NCI-H1436 (cell line): Measurements from ENCODE around the gene CHAF1A.
A peak's percentile ranks its signal among the peaks of the same experiment; 100 is the strongest.

ENCODE experiments used
- DNase-seq: peaks from one replicate; lab custom pipeline; 2025; lab: John Stamatoyannopoulos, UW

The CHAF1A gene

DNA sequence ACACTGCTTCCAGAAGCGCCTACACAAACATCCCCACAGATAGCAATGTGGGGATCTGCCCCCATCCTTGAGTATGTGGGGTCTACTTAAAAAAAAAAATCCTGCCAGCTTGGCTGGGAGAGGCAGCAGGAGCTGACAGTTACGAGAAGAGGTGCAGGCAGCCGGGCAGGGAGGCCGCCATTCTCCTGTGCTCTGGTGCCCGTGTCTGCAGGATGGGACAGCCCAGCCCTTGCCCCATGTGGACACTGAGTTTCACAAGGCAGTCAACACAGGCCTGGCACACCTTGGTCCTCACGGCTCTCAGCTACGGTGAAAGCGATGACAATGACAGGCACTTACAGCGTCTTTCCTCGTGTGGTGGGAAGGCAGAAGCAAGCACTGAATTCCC, 35.1 kb upstream of the CHAF1A start:
- DNase-seq = no peak

DNA sequence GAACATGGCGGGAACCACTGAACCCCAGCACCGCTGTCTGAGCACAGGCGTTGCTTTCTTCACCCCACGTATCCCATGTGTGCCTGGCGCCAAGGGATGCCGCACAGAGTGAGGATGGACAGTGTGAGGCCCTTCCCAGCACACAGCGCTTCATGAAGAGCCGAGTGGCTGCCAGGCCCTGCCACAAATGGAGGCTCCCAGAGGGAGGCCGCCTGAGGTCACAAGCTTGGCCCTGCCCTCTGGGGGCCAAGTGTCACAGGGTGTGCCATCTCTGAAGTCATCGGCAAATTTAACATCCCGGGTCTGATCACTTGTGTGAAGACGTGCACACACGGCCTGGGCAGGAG, 34.7 kb upstream of the CHAF1A start:
- no peak for DNase-seq

DNA sequence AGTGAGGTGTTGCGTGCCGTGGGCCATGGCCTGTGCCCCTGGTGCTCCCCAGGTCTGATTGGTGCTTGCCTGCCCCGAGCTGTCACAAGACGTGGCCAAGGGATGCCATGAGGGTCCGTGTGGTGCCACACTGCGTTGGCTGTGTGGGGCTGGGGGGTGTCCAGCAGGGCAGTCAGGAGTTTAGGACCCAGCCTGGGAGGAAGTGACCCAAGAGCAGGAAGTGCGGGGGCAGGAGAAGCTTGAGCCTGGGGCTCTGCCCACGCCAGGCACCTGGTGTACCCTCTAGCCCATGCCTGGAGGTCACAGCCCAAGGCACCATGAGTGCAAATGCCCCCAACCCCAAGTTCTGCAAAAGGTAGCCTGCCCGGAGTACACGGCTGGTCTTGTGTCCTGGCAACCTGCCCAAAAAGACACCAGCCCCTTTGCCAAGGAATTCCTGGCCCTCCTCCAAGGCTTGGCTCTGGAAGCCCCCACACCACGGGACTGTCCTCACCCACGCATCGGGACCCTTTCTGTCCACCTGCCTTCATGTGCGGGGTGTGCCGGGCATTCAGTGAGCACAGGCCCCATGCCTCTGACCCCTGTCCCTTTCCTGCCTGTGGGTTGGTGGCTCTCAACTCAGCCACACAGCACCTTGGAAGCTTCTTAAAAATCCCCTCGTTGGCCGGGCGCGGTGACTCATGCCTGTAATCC, 34.2 kb upstream of the CHAF1A start:
- no peak for DNase-seq

DNA sequence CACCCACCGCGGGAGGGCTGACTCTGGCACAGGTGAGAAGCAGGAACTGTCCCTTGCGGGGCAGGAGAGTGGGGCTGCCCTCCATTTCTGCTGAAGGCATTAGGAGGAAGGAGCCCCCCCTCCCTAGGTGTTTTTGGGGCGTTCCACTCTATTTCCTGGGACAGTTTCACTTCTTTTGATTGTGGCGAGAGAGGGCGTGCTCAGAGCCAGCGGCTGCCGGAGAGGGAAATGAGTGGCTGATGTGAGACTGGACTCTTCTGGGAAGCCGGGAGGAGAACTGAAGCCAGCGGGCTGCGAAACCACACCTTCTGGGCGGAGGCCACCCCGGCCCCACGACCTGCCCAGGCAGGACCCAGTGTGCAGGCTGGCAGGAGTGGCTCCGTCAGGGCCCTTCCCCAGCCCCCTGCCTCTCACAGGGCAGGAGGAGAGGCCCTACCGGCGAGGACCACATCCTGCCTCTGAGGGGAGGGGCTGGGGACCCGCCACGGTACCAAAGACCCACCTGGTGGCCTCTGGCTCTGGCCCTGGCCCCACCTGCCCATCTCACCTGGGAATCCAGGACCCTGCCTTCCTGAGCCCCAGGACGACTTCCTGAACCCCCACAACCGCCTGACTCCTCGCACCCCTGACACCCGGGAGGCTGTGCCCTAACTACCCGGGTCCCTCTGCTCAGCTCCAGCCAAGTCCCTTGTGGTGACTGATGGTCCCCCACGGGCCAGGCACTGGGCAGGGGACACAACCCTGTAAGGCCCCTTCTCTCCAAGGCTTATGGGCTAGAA, 33.1 kb upstream of the CHAF1A start:
- DNase-seq = no peak

DNA sequence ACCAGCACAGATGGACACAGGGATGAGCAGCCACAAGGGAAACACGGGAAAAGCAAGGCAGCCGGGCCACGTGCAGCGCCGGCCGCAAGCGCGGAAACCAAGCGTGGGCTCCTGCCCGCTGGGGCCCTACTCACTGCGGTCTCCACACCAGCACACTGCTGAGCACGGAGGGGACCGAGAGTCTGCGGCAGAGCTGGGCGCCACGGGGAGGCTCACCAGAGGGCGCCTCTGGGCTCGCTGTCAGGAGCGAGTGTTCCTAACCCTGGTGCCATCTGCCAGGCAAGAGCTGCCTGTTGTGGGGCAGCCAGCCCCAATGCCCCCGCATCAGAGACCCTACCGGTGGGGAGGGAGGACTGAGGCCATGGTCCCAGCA, 32.6 kb upstream of the CHAF1A start:
- no peak for DNase-seq

DNA sequence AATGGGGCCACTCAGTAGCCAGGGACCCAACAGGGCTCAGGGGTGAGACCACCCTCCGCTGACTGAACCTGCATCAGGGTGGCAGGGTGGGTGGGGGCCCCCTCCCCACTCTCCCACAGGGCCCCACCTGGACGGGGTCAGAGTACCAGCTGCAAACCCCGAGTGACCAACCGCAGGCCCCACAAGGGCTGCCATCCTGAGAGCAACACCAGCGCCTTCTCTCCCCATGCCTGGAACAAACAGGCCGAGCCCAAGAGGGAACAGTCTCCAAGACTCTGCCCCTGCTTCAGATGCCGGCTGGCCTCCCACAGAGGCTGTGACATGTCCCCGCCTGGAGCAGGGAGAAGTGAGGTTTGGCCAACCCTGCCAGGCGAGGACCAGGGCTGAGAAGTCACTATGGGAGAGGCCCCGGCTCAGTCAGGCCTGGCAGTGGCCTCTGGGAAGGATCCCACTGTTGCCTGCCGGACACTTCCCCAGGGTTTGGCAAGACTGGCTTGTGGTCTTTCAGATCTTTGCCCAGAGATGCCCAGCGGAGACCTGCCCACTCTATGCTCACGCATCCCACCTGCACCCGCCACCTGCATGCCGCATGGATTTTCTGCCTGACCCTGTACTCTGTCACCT, 31.9 kb upstream of the CHAF1A start:
- DNase-seq = no peak

DNA sequence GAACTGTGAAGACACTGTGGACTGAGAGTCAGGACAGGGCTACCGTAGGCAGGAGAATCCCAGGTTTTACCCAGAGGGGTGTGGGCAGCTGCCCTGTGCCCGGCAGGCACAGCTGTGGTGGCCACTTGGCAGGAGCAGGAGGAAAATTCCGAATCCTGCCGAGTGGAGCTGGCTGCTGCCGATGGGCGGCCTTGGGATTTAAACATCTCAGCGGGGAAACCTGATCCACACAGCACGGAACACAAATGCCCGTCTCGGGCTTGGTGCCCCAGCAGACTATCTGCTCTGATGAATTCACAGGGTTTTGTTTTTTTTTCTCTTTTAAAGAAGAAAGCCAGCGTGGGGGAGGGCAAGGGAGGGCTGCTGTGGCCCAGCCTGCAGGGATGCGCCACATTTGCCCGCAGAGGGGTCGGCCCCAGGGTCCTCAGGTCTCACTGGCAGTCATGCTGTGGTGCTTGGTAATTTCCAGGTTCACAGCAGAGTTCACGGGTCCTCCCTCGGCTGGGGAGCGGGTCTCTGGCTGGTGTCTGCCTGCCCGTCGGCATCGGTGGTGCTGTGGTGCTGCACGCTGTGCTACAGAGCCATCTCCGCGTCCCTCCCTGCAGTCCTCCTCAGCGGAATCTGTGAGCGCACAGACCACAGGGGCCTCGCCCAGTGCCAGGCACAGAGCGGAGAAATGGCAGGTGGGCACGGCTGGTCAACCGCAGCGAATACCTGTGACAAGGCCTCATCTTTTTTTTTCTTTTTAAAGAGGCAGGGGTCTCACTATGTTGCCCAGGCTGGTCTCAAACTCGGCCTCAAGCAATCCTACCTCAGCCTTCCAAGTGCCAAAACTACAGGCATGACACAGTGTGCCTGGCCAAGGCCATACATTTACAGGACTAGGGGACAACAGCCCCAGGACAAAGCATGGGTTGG, 30.9 kb upstream of the CHAF1A start:
- DNase-seq = no peak

DNA sequence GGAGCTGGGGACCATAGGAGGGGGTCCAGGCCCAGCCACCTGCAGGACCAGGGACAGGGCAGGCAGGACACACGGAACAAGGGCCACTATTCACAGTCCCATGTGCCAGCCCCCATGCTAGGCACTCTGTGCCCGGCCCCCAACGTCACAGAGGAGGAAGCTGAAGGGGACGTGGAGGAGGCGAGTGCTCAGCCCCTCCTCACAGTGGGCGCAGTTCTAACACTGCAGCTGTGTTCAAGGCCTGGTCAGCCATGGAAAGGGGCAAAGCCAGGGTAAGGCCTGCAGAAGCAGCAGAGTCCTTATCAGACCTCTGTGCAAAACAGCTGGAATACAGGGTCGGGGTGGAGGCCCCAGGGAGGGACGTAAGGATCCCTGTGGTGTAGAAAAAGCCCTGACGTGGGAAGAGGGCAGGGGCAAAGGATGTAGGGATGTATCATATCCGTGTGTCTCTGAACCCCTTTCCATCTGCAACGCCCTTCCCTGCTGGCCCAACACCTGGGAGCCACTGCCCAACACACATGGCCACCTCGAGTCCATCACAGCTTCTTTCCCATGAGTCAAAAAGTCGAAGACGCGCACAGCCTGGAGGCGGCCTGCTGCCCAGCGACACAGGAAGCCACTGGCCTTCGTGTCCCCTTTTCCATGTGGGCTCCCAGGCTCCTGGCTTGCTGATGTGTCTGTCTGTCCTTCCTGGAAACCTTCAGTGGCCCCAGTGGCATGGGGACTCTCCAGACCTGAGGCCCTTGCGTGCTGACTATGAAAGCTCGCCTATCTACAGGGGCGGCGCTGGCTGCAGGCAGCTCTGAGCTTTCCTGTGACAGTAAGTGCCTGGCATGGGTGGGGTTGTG, 30.1 kb upstream of the CHAF1A start:
- DNase-seq = no peak

DNA sequence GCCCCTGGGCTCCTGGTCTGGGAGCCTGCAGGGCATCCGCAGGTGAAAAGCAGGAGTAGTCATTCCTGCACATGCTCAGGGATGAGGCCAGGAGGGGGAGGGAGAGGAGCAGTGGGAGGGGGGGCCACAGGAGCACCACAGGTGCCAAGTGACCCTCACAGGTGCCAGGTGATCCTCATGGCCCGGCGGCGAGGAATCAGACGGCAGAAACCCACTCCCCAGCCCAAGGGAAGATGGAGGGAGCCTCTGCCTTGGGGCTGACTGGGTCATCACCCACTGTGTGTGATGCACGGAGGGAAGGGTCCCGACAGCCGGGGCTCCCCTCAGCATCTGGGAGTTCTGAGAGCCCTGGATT, 29.4 kb upstream of the CHAF1A start:
- DNase-seq = no peak

DNA sequence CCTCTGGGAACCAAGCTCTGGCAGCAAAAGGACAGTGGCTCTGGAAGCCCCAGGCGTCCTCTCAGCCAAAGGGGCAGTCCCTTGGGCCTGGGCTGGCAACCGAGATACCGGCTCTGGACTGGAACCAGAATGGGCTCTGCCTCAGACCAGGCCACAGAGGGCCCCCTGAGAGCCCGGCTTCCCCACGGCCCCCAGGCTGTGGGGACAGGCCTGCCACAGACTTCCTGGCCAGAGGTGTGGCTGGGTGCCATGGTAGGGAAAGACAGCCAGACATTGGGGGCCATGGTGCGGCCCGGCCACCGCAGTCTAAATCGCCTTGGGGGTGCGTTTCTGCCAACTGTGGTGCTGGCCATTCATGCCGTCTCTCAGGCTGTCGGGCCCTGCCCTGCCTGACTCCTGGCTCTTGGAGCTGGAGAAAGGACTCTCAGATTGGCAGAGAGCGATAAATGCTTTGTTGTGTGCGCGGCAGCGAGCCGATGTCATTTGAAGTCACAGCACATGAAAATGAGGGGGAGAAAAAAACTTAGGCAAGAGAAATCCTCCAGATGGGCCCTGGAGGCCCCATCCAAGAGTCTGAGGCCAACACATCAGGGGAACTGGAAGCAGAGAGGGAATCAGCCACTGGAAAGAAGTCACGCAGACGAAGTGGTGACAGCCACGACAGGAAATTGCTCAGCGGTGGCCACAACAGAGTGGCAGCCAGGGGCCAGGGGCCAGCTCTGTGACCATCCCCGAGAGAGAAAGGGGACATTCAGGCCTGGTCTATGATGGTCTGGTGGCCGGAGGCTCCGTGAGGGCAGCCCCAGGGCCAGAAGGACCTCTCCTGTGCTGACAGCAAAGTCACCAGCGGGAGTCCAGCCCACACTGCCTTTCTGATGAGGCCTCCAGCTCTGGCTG, 28.6 kb upstream of the CHAF1A start:
- DNase-seq = no peak

DNA sequence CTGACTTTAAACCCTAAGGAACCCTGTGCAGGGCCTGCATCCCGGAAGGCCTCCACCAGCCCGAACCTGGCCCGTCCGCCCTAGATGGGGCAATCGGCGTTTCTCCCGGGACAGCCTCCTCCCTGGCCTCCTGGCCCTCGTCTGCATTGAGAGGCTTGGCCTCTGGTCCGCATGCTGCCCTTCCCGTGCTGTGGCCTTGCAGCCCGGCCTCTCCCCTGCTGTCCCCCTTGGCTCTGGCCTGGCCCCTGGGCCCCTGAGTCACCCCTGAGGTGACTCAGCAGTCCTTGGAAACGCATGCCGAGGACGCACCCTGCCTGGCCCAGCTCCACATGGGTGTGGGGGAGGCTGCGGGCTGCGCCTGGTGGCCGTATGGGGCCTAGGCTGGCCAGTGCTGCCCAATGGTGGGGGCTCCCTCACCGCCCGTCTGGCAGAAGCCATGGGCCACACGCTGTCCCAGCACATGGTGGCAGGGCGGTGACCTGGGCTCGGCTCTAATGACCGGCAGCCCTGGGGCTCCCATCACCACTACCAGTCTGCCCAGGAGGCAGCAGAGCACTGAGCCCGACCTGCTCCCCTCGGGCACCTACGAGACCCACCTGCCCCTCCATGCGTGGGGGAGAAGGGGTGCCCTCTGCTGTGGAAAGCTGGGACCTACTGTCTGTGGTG, 27.8 kb upstream of the CHAF1A start:
- DNase-seq = no peak

DNA sequence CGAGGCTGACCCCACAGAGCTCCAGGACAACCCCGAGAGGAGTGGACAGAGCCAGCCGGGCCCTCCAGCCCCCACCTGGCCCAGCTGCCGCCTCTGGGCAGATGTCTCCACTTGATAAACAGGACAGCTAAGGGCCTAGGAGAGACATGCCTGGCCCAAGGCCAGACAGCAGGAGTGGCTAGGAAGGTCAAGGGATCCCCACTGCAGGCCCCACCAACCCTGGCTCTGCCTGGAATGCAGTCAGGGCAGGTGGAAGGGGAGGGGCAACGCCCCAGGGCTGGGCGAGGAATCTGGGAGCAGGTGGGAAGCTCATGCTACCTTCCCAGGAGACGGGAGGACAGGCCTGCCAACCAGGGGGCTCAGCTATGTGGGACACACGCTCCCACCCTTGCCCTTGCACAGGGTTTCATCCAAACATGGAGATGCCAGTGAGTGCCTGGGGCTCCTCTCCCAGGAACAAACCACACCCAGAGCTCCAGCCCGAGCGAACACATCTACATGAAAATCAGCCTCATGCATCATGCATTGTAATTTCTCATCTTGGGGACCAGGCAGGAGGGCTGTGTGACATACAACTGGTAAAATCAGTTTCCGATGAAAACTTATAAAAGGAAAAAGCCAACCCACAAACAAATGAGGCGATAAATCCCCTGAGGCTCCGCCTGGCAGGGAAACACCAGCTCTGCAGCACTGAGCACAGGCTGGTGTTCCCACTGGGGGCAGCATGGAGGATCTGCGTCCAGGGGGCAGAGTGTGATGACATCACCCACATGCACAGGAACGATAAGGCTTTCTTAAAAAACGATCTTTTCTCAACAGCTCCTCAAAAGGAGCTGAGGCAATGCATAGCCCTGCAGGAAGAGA, 27.0 kb upstream of the CHAF1A start:
- DNase-seq = peak; percentile 44

DNA sequence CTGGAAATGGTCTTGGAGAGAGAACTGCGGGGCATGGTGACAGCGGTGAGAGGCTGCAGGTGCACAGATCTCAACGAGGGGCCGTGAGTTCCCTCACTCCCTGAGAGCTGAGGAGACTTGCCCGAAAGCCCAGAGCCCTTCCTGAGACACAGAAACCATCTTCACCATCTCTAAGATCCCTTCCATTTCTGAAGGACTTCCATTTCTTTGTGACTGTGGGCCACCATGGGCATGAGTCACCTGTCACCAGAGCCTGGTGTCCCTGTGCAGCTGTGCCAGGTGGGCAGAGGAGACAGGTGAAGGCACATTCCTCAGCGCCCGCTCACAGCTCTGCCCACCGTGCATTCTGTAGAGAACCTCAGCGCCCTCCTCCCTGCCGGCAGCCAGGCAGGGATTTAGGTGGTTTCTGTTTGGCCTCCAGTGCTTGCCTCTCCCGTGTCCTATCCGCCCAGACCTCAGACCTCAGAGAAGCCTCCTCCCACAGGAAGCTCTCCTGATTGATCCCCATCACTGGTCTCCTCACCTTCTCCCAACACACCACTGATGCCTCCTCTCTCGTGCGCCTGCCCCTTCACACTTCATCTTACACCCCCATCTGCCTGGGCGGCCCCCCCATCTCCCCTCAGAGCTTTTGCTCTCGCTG, 26.3 kb upstream of the CHAF1A start:
- no peak for DNase-seq

DNA sequence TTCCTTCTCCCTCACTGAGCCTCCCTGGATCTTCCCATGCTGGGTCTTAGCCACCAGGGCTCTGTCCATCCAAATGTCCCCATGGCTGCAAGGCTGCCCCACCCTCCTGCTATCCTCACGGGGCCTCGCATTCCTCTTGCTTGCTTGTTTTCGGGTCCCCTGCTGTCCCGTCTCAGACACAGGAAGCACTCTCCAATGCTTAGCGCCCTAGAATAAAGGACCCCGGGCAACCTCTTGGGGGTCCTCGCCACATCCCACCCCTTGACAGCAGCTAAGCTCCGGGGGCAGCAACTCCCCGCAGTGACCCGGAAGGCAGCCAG, 25.8 kb upstream of the CHAF1A start:
- no peak for DNase-seq

DNA sequence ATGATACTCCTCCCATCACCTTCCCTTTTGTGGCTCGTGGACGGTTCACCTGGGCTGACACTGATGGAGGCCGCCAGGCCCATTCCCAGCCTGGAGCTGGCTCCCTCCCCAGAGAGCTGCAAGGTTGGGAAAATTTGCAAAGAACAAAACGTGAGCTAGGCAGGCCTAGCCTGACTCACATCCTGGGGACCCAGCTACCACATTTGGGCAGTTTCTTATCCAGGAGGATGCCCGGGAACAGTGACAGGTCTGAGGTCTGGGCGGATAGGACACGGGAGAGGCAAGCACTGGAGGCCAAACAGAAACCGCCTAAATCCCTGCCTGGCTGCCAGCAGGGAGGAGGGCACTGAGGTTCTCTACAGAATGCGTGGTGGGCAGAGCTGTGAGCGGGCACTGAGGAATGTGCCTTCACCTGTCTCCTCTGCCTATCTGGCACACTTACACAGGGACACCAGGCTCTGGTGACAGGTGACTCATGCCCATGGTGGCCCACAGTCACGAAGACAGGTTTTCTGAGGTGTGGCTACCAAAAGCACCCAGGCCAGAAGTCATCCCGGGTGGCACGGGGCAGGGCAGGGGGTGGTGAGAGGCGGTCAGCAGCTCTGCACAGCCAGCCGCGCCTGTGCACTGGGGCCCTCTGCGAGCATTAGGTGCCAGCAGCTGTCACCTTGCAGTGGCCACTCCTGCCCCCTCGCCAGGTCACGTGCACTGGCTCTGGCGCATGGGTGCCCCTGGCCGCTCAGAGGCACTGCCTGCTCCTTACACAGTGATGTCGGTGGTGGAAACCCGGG, 25.3 kb upstream of the CHAF1A start:
- DNase-seq = no peak

DNA sequence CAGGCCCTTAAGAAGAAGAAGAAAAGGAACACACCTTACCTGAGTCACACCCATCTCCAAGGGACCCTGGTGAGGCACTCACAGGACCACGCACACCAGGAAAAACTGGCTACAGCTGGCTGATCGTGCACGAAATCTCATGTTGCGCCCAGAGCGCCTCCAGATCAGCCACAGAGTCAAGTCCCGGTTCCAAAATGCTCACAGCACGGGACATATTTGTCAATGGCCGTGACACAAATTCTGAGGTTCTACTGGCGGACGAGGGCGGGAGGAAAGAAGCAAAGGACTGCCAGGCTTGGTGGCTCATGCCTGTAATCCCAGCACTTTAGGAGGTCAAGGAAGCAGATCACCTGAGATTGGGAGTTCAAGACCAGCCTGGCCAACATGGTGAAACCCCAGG, 23.6 kb upstream of the CHAF1A start:
- no peak for DNase-seq

DNA sequence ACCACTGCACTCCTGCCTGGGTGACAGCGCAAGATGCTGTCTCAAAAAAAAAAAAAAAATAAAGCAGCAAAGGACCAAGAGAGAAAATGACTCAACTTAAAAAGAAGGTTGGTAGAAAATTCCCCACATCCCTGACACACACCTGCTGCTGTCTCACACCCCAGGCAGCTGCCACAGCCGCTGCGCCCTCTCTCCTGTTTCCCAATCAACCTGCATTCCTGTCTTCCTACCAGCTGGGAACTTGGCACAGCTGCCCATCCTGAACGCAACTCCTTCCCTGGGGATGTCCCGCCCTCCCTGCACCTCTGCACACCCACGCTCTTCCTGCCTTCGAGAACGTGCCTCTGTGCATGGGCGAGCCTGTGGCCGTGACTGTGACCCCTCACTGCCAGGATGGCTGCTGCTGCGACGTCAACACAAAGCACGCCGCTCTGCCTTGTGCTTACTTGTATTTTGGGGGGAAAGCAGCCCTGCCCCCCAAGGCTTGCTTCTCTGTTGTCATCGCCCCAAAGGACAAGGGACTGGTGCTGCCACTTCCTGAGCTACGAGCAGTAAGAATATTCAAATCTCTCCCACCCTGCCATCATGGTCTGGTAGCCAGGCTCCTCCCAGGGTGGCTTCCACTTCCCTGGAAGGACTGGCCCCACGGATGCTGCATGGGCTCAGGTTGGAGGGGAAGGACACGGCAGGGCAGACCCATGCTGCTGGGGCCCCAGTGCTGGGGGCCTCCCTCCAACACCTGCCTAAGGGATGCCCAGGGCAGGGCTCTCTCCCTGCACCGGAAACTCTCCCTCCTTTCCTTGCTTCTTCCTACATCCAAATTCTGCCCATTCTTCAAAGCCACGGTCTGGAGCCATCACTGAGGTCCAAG, 22.8 kb upstream of the CHAF1A start:
- no peak for DNase-seq
